ENCODE data around the gene SMIM8.

GRCh38 chr6:87349896-87350295, 27.5 kb downstream of the SMIM8 start:
- TF ChIP-seq CTCF (IDR thresholded peaks at IDR 0.05) (no peak), EP300 (IDR thresholded peaks at IDR 0.05) (no peak), POLR2A (IDR thresholded peaks at IDR 0.05; ENCODE audit: low read depth) (no peak)

All from esophagus muscularis mucosa (tissue), 4 donors.